HepG2 (cell line): ENCODE measurements around the gene RAI14. TPM values are rescaled to one million over a fixed set of nuclear protein-coding genes. Genes with fewer than 3 reads are reported as not detected.
A peak's percentile ranks its signal among the peaks of the same experiment; 100 is the strongest.

Source experiments
- CAMTA2 ChIP-seq: sonication (generic); formaldehyde crosslinking; IDR thresholded peaks from 2 replicates; pipeline ENCODE4 v1.4.0; 2020; ENCODE audit warnings: mild to moderate bottlenecking, missing genetic modification reagents, borderline replicate concordance
- CREB1 ChIP-seq, 2 experiments: fragments of 450-650 bp in 1 of 2; IDR thresholded peaks; 2 replicates each; pipeline ENCODE4 v1.6.1; 2016 to 2017; ENCODE audit warnings: control low read depth in 1 of 2, mild to moderate bottlenecking in 1 of 2, missing compliant biosample characterization in 1 of 2, missing genetic modification characterization in 1 of 2
- CTCF ChIP-seq: sonication (generic); formaldehyde crosslinking; IDR thresholded peaks from 2 replicates; pipeline ENCODE4 v1.5.0; 2020; ENCODE audit warnings: mild to moderate bottlenecking, missing genetic modification reagents, moderate library complexity
- ELK4 ChIP-seq: sonication (generic); formaldehyde crosslinking; IDR thresholded peaks from 2 replicates; pipeline ENCODE4 v1.9.0; 2021; ENCODE audit warnings: missing genetic modification reagents, borderline replicate concordance
- FIP1L1 ChIP-seq: fragments of 200-400 bp; formaldehyde crosslinking; IDR thresholded peaks from 2 replicates; pipeline ENCODE4 v1.6.1; 2018; ENCODE audit warnings: low read depth, mild to moderate bottlenecking, low read length, moderate library complexity, borderline replicate concordance; ENCODE audit not compliant: insufficient read depth
- FOXM1 ChIP-seq: sonication (generic); formaldehyde crosslinking; IDR thresholded peaks from 2 replicates; pipeline ENCODE4 v1.5.0; 2020; ENCODE audit warnings: missing genetic modification reagents
- GZF1 ChIP-seq: sonication (generic); formaldehyde crosslinking; IDR thresholded peaks from 2 replicates; pipeline ENCODE4 v1.5.1; 2020; ENCODE audit warnings: mild to moderate bottlenecking, missing genetic modification reagents
- KLF12 ChIP-seq: sonication (generic); formaldehyde crosslinking; IDR thresholded peaks from 2 replicates; pipeline ENCODE4 v1.4.0; 2020; ENCODE audit warnings: missing genetic modification reagents, borderline replicate concordance
- MTF2 ChIP-seq: sonication (generic); formaldehyde crosslinking; IDR thresholded peaks from 2 replicates; pipeline ENCODE4 v1.5.0; 2020; ENCODE audit warnings: missing genetic modification reagents, borderline replicate concordance
- NR0B2 ChIP-seq: sonication (generic); formaldehyde crosslinking; IDR thresholded peaks from 2 replicates; pipeline ENCODE4 v1.4.0; 2020; ENCODE audit warnings: mild to moderate bottlenecking, missing genetic modification reagents
- RARG ChIP-seq: sonication (generic); formaldehyde crosslinking; IDR thresholded peaks from 2 replicates; pipeline ENCODE4 v1.4.0; 2020; ENCODE audit warnings: low read depth, mild to moderate bottlenecking, missing genetic modification reagents
- SOX5 ChIP-seq: IDR thresholded peaks from 2 replicates; pipeline ENCODE4 v1.6.1; 2016; ENCODE audit warnings: borderline replicate concordance
- SP5 ChIP-seq: IDR thresholded peaks from 2 replicates; pipeline ENCODE4 v1.6.1; 2016; ENCODE audit warnings: low read depth, borderline replicate concordance
- TAF15 ChIP-seq: fragments of 200-400 bp; formaldehyde crosslinking; IDR thresholded peaks from one replicate; pipeline ENCODE4 v1.6.1; 2018; ENCODE audit warnings: mild to moderate bottlenecking, low read depth, low read length; ENCODE audit not compliant: poor library complexity, severe bottlenecking
- TBX2 ChIP-seq: sonication (generic); formaldehyde crosslinking; IDR thresholded peaks from 2 replicates; pipeline ENCODE4 v1.5.0; 2020; ENCODE audit warnings: missing genetic modification reagents, mild to moderate bottlenecking, borderline replicate concordance
- XRCC5 ChIP-seq: fragments of 200-400 bp; formaldehyde crosslinking; optimal IDR thresholded peaks from 2 replicates; pipeline ENCODE3; 2017; ENCODE audit warnings: mild to moderate bottlenecking, low read length
- ZFY ChIP-seq: sonication (generic); formaldehyde crosslinking; IDR thresholded peaks from 2 replicates; pipeline ENCODE4 v1.4.0; 2020; ENCODE audit warnings: missing genetic modification reagents
- ZNF264 ChIP-seq: sonication (generic); formaldehyde crosslinking; IDR thresholded peaks from 2 replicates; pipeline ENCODE4 v1.4.0; 2020; ENCODE audit warnings: missing genetic modification reagents
- ZNF337 ChIP-seq: sonication (generic); formaldehyde crosslinking; IDR thresholded peaks from 2 replicates; pipeline ENCODE4 v1.5.1; 2020; ENCODE audit warnings: missing genetic modification reagents, low read depth, mild to moderate bottlenecking, borderline replicate concordance
- ZNF382 ChIP-seq: sonication (generic); formaldehyde crosslinking; IDR thresholded peaks from 2 replicates; pipeline ENCODE4 v1.5.0; 2020; ENCODE audit warnings: missing genetic modification reagents, mild to moderate bottlenecking, borderline replicate concordance
- ZNF607 ChIP-seq: sonication (generic); formaldehyde crosslinking; IDR thresholded peaks from 2 replicates; pipeline ENCODE4 v1.5.1; 2020; ENCODE audit warnings: missing genetic modification reagents, mild to moderate bottlenecking, borderline replicate concordance
- ZSCAN5A ChIP-seq: sonication (generic); formaldehyde crosslinking; IDR thresholded peaks from 2 replicates; pipeline ENCODE4 v1.8.0; 2022; ENCODE audit warnings: mild to moderate bottlenecking, missing genetic modification reagents, borderline replicate concordance
- ZZZ3 ChIP-seq: sonication (generic); formaldehyde crosslinking; IDR thresholded peaks from 2 replicates; pipeline ENCODE4 v1.4.0; 2020; ENCODE audit warnings: missing genetic modification reagents, mild to moderate bottlenecking, borderline replicate concordance
- polyA plus RNA-seq, 8 experiments: library from polyadenylated mRNA; depleted of rRNA in 3 of 8; stranded (reverse) in 7 of 8; unstranded in 1 of 8; fragments of >200 nt; fragmentation: Illumina TruSeq in 4 of 8; extraction: Trizol in 4 of 8; gene quantifications; 2 replicates each; pipeline versions ENCODE4 v1.2.1 to v1.2.3, GENCODE V29; 2011 to 2016; ENCODE audit warnings: low read depth in 4 of 8, missing spikeins in 1 of 8, mixed read lengths in 1 of 8; ENCODE audit not compliant: insufficient read depth in 1 of 8
- total RNA-seq, 5 experiments: library from RNA; depleted of rRNA; stranded (reverse); fragments of >200 nt; fragmentation: Illumina TruSeq; extraction: Trizol; gene quantifications; 2 replicates each; pipeline ENCODE4 v1.2.3, GENCODE V29; 2016; ENCODE audit warnings: low read depth in 1 of 5

The RAI14 gene
- total and polyA plus RNA-seq, 2 of the 13 experiments (the other 11 are each of a cell fraction or from before 2014, with no cell fraction given), result 12.6 to 18.2 TPM

GRCh38 chr5:34838785-34839714, 182.9 kb downstream of the RAI14 start, which contains the start of gene TTC23L (continued):
- no peak for TF ChIP-seq RARG (CRISPR knock-in tag)
- TF ChIP-seq GZF1 (CRISPR knock-in tag), result peak; percentile 36; the same call in 1 of the 2 replicates
- peak; percentile 41 for TF ChIP-seq CTCF (CRISPR knock-in tag)
- peak; percentile 82; the same call in 1 of the 2 replicates for TF ChIP-seq TBX2 (CRISPR knock-in tag)
- TF ChIP-seq ZSCAN5A (CRISPR knock-in tag), result peak; percentile 50; the same call in 1 of the 2 replicates
- peak; percentile 93 for TF ChIP-seq NR0B2
- no peak for TF ChIP-seq TAF15
- TF ChIP-seq ZNF607 (CRISPR knock-in tag), result no peak
- TF ChIP-seq ZNF337 (CRISPR knock-in tag), result peak; percentile 78; the same call in 1 of the 2 replicates
- no peak for TF ChIP-seq ZZZ3 (CRISPR knock-in tag)
- peak; percentile 47; the same call in 1 of the 2 replicates for TF ChIP-seq CREB1 (IDR thresholded peaks at IDR 0.05)
- TF ChIP-seq CREB1 (CRISPR knock-in tag; IDR thresholded peaks at IDR 0.05), result 0 out of 2 replicates have a peak, but pooled peaks have one; percentile 33
- TF ChIP-seq XRCC5, result peak; percentile 91
- no peak for TF ChIP-seq FIP1L1
- no peak for TF ChIP-seq FOXM1 (CRISPR knock-in tag)
- TF ChIP-seq ZNF264, result peak; percentile 67
- TF ChIP-seq SP5, result peak; percentile 85; the same call in 1 of the 2 replicates
- peak; percentile 22; the same call in 1 of the 2 replicates for TF ChIP-seq ELK4
- peak; percentile 91; the same call in 1 of the 2 replicates for TF ChIP-seq CAMTA2 (CRISPR knock-in tag)
- TF ChIP-seq MTF2 (CRISPR knock-in tag), result no peak
- peak; percentile 78; the same call in 1 of the 2 replicates for TF ChIP-seq KLF12 (CRISPR knock-in tag)
- TF ChIP-seq ZNF382, result no peak
- 0 out of 2 replicates have a peak, but pooled peaks have one; percentile 43 for TF ChIP-seq SOX5 (CRISPR knock-in tag)
- TF ChIP-seq ZFY (CRISPR knock-in tag), result peak; percentile 69
